ENCODE data around the gene IDI2.
"Not testable (repeated sequence)": the region's sequence is repeated elsewhere in the genome, so short reads cannot be mapped to it uniquely, and the experiment has no call there.

Gene IDI2

GRCh38 chr10:1025683-1026082, at the start of gene IDI2:
Gene IDI2, minus strand, starts transcription at chr10:1025859. Its CDS starts 1,136 bp downstream, at chr10:1024723.
- ATAC-seq (no peak), DNase-seq (no peak)
- H3K27ac Mint-ChIP-seq = no peak within 1 kb of the TSS
- no peaks in the 10 kb centered on the region for H3K9me3 Mint-ChIP-seq
- no peaks in the 10 kb centered on the region for H3K27me3 Mint-ChIP-seq
- no peak within 1 kb of the TSS for H3K4me3 Mint-ChIP-seq
- H3K4me1 Mint-ChIP-seq = no peaks in the 10 kb centered on the region

- H3K4me1 Mint-ChIP-seq = peaks cover 19% of the 10 kb centered on the region
- H3K4me3 Mint-ChIP-seq = no peak overlapping the region
- DNase-seq = no peak
- H3K9me3 Mint-ChIP-seq = no peaks in the 10 kb centered on the region
- no peak for ATAC-seq
- peak overlapping the region in 1 of 2 donors; percentile 68 for H3K27ac Mint-ChIP-seq
- H3K27me3 Mint-ChIP-seq = no peaks in the 10 kb centered on the region
These were observed 49.2 kb upstream of the IDI2 start for GRCh38 chr10:1074748-1075308.

GRCh38 chr10:1074052-1074747, 48.5 kb upstream of the IDI2 start:
- ATAC-seq (peak; percentile 45), DNase-seq (no peak)
- peaks cover 25% of the 10 kb centered on the region for H3K4me1 Mint-ChIP-seq
- H3K27ac Mint-ChIP-seq = peak overlapping the region in 1 of 2 donors; percentile 68
- no peak overlapping the region for H3K4me3 Mint-ChIP-seq
- no peaks in the 10 kb centered on the region for H3K9me3 Mint-ChIP-seq
- no peaks in the 10 kb centered on the region for H3K27me3 Mint-ChIP-seq

DNA sequence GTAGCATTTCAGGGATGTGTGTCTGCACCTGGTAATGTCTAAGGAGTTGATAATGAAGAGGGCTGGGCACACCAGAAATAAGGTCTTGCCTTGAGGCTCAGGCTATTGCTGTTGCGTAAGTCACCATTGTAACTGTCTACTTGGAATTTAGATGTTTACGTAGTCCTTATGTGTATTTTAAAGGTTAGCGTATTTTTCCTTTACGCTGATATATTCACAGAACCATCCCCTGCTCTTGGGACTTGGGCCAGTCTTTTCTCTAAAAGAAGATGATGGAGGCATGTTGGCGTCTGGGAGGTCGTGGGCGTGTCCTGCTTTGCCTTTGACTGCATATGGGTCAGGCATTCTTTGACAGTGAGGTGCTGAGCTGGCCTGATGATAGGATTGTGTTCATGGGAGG, 45.3 kb upstream of the IDI2 start:
- DNase-seq (no peak), ATAC-seq (no peak)
- peak overlapping the region in 1 of 2 donors; percentile 54 for H3K27ac Mint-ChIP-seq
- peaks cover 55% of the 10 kb centered on the region for H3K4me1 Mint-ChIP-seq
- H3K27me3 Mint-ChIP-seq = no peaks in the 10 kb centered on the region
- no peaks in the 10 kb centered on the region for H3K9me3 Mint-ChIP-seq
- H3K4me3 Mint-ChIP-seq = no peak overlapping the region

GRCh38 chr10:1068380-1069361, 43.0 kb upstream of the IDI2 start:
- Mint-ChIP-seq H3K4me3 (no peak overlapping the region), H3K27ac (no peak overlapping the region)
- peak; percentile 73 for ATAC-seq

GRCh38 chr10:1066734-1067133, 41.1 kb upstream of the IDI2 start:
- H3K4me1 Mint-ChIP-seq = peaks cover 79% of the 10 kb centered on the region
- not testable (repeated sequence) for ATAC-seq, DNase-seq, H3K4me3 Mint-ChIP-seq, H3K9me3 Mint-ChIP-seq, H3K27me3 Mint-ChIP-seq
- H3K27ac Mint-ChIP-seq = peak overlapping the region in 1 of 2 donors; percentile 4

More at GRCh38 chr10:1068380-1069361, 43.0 kb upstream of the IDI2 start:
- DNase-seq = no peak
- no peaks in the 10 kb centered on the region for H3K9me3 Mint-ChIP-seq
- peaks cover 63% of the 10 kb centered on the region for H3K4me1 Mint-ChIP-seq
- no peaks in the 10 kb centered on the region for H3K27me3 Mint-ChIP-seq

- no peak overlapping the region for H3K4me3 Mint-ChIP-seq
- no peak overlapping the region for H3K27ac Mint-ChIP-seq
- DNase-seq (no peak), ATAC-seq (no peak)
- peaks cover 93% of the 10 kb centered on the region for H3K4me1 Mint-ChIP-seq
- H3K9me3 Mint-ChIP-seq = no peaks in the 10 kb centered on the region
- no peaks in the 10 kb centered on the region for H3K27me3 Mint-ChIP-seq
These were observed 39.2 kb upstream of the IDI2 start for GRCh38 chr10:1064964-1065247.

DNA sequence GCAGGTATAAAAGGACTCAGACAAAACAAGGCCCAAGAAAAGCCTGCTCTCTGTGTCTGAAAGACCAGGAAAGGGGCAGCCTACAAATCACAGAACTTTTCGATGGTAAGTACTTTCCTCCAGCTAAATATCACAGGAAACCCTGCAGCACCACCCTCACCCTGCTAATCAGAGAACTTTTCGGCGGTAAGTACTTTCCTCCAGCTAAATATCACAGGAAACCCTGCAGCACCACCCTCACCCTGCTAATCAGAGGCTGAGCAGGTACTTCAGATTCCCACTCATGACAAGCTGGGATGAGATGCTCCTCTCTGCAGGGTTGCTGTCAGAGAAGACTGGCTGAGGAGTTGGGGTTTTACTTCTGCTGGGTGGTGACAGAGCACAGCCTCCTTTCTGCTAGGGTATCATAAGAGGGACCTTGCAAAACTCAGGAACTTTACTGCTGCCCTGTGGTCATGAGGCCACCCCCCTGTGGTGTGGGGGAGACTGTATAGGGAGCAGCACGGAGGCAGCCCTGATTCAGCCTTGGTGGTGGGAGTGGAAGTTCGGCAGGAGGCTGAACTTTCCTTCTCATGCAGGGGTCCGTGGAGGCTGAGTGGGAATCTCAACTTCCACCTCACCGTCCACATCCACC, 37.7 kb upstream of the IDI2 start:
- ATAC-seq (peak; percentile 76), DNase-seq (no peak)
- H3K4me1 Mint-ChIP-seq = peaks cover 90% of the 10 kb centered on the region
- H3K4me3 Mint-ChIP-seq = peak overlapping the region; percentile 81 to 82
- H3K27me3 Mint-ChIP-seq = no peaks in the 10 kb centered on the region
- no peaks in the 10 kb centered on the region for H3K9me3 Mint-ChIP-seq
- H3K27ac Mint-ChIP-seq = peak overlapping the region in 1 of 2 donors; percentile 92

DNA sequence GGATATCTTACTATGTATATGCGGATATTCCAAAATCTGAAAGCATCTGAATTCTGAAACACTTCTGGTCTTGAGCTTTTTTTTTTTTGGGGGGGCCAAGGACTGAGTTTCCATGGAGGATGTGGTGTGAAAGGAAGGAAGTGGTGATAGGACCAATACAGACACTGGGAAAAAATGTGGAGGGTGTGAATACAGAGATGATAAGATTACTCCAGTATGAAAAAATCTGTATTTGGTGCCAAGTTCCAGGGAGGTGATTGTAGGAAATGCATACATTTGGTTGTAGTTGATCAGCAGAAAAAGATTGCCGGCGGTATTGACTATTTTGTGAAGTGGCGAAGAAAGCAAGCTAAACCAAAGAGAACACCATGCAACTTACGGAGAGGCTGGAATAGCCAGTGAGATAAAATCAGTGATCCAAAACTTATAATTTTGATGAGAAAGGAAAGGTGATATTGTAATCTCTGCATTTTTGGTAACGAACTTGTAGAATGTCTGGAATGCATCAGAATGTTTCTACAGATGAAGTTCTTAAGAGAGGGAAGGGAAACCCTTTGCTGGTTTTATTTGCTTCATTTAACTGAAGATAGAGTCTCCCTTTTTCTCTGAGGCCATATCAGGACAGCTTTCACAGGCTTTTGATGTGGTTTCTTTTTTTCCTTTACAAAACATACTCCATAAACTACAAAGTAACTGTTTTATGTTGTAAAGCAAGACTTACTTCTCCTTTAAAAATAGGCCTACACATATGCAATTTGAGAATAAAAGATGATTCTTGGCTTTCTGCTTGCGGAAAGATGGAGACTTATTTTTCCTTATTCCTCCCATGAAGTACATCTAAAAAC, 36.5 kb upstream of the IDI2 start:
- H3K27me3 Mint-ChIP-seq = no peaks in the 10 kb centered on the region
- peak overlapping the region; percentile 81 to 82 for H3K4me3 Mint-ChIP-seq
- DNase-seq = no peak
- peaks cover 90% of the 10 kb centered on the region for H3K4me1 Mint-ChIP-seq
- peak overlapping the region; percentile 64 to 92 for H3K27ac Mint-ChIP-seq
- no peaks in the 10 kb centered on the region for H3K9me3 Mint-ChIP-seq
- no peak for ATAC-seq

DNA sequence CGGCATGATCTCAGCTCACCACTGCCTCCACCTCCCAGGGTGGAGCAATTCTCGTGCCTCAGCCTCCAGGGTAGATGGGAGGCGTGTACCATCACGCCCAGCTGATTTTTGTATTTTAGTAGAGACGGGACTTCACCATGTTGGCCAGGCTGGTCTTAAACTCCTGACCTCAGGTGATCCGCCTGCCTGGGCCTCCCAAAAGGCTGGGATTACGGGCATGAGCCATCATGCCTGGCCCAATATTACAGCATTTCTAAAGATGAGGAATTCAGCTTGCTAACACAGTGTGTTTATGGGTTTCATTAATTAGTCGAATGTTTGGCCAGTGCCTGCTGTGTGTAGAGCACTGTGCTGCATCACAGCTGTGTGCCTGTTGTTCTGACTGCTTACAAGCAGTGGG, 34.2 kb upstream of the IDI2 start:
- Mint-ChIP-seq H3K4me3 (no peak overlapping the region), H3K4me1 (peaks cover 84% of the 10 kb centered on the region), H3K27ac (peak overlapping the region in 1 of 2 donors; percentile 59), H3K27me3 (no peaks in the 10 kb centered on the region), H3K9me3 (no peaks in the 10 kb centered on the region)
- DNase-seq = no peak
- ATAC-seq = no peak

DNA sequence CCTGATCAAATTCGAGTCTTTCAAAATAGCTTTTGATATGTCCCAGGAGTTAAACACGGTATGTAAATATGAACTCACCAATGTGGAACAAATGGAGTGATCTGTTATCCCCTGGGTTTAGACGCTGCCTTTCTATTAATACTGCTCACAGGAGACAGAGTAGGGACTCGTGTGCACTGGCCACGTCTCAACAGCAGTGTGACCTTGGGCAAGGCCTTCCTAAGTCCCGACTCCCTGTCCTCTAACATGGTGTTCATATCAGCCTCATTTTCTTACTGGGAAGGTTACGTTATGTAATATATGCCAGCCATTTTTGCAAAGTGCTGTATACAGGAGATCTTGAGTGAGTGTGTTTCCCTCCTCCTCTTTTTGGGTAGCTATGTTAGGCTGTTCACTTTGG, 32.4 kb upstream of the IDI2 start:
- Mint-ChIP-seq H3K9me3 (no peaks in the 10 kb centered on the region), H3K4me1 (peaks cover 84% of the 10 kb centered on the region), H3K27ac (peak overlapping the region; percentile 3 to 63), H3K4me3 (peak overlapping the region; percentile 97 to 98), H3K27me3 (no peaks in the 10 kb centered on the region)
- DNase-seq = no peak
- no peak for ATAC-seq

DNA sequence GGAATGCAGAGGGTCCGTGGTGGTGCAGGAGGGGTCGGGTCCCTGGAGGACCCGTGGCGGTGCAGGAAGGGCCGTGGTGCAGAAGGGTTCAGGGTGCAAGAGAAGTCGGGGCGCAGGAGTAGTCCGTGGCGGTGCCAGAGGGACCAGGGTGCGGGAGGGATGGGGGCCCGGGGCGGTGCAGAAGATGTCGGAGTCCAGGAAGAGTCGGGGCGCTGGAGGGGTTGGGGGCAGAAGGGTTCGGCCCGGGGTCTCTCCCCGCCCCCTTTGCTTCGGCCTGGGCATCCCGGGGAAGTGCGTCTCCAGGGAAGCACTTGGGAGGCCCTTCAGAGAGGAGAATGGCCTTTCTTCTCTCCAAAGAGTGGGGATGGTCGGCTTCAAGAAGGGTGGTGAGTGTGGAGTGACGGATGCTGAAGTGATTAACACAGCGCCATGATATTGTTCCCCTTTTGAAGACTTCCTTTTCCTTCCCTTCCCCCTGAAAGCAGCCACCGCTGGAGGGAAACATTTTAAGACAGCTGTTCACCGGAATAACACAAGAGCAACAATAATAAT, 31.5 kb upstream of the IDI2 start:
- Mint-ChIP-seq H3K4me1 (peaks cover 84% of the 10 kb centered on the region), H3K9me3 (no peaks in the 10 kb centered on the region), H3K27me3 (no peaks in the 10 kb centered on the region), H3K27ac (peak overlapping the region; percentile 94 to 96), H3K4me3 (peak overlapping the region; percentile 97 to 98)
- peak; percentile 48 for ATAC-seq
- DNase-seq = no peak

DNA sequence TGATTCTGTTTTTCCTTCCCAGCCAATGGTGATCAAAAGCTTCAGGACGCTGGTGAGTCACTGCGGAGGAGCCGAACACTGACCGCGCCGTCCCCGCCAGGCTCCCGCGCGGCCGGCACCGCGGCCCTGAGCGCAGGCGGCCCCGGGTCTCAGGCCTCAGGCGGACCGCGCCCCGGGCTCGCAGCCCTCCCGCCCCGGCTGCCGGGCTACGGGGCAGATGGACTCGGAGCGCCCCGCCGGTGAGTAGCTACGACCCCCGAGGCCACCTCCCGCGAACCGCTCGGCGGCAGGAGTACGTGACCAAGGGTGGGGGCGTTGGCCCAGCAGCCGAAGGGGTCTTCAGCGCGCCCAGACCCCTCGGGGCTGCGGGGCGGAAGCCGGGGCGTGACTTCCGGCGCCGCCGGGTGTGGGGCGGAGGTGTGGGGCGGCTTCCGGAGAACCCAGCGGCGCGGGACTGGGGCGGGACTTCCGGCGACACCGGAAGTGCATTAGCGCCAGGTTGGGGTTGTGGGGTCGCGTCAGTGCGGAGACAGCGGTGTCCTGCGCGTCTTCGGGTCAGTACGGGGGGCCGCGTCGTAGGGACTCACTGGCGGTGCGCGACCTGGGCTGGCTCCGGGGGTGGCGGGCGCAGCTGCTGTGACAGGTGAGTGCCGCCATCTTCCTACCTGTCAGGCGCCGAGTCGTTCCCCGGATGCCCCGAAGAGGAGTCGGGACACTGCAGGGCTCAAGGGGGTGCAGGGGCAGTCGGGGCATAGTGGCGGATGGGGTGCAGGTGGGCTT, 30.9 kb upstream of the IDI2 start, which contains the start of gene WDR37:
Gene WDR37, plus strand, starts transcription at position 60 of the 780 bp plus-strand sequence. CDS start 15,771 bp downstream, outside the sequence.
- Mint-ChIP-seq H3K27ac (peak within 1 kb of the TSS; percentile 96 to 98), H3K27me3 (no peaks in the 10 kb centered on the region), H3K4me1 (peaks cover 84% of the 10 kb centered on the region), H3K9me3 (no peaks in the 10 kb centered on the region), H3K4me3 (peak within 1 kb of the TSS; percentile 97 to 98)
- ATAC-seq (peak; percentile 98), DNase-seq (peak; percentile 86 to 87)

GRCh38 chr10:1054684-1055083, 29.0 kb upstream of the IDI2 start:
- no peak overlapping the region for H3K27ac Mint-ChIP-seq
- H3K4me3 Mint-ChIP-seq = peak overlapping the region; percentile 97 to 98
- no peaks in the 10 kb centered on the region for H3K27me3 Mint-ChIP-seq
- no peaks in the 10 kb centered on the region for H3K9me3 Mint-ChIP-seq
- H3K4me1 Mint-ChIP-seq = peaks cover 80% of the 10 kb centered on the region
- ATAC-seq = no peak
- DNase-seq = no peak
